Omental fat pad (tissue), 4 donors: Measurements from ENCODE around the gene PI4K2B. TPM values are rescaled to one million over a fixed set of nuclear protein-coding genes. Genes with fewer than 3 reads are reported as not detected.
"Not testable (repeated sequence)": the region's sequence is repeated elsewhere in the genome, so short reads cannot be mapped to it uniquely, and the experiment has no call there.

Source experiments
- ATAC-seq: fragments of 150-250 bp; one replicate; pipeline ENCODE4 v1.9.1; 2016; ENCODE audit warnings: mild to moderate bottlenecking, moderate library complexity; ENCODE audit not compliant: low FRiP score
- DNase-seq: peaks from one replicate; pipeline ENCODE4 v3.0.0-alpha.2; 2019; ENCODE audit warnings: low spot score
- total RNA-seq, 4 donors: library from RNA; depleted of rRNA; stranded (reverse); fragments of >200 nt; gene quantifications; one replicate each; pipeline ENCODE4 v1.1.0, GENCODE V29; 2016
- TF ChIP-seq, protein P1 (sequence below), 3 donors: fragments of 450-650 bp; IDR thresholded peaks; one replicate each; pipeline ENCODE4 v1.5.1; 2016 to 2017; ENCODE audit warnings: antibody characterized with exemption in 3 of 3, mild to moderate bottlenecking in 3 of 3, moderate library complexity in 2 of 3

PI4K2B gene
- total RNA-seq, 4 donors from 2014 or later, result 8.0 to 16.6 (median 15.0) TPM

DNA sequence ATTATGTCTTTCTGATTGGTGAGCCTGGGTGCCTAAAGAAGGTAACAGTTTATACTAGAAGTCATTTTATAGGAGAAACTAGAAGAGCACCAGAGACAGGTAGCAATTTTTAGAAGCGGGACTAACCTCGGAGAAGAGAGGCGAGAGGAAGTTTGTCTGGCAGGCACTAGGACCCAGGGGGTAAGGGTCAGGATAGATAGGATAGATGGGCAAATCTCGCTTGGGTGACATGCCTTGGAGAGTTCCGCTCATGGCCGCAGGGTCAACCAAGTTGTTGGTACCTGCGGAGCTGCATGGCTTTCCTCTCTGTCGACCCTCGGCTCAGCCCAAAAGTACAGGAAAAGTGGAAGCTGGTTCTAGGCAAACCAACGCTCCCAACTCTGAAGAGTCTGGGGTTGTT is 11.3 kb downstream of the PI4K2B start:
- ATAC-seq (no peak), DNase-seq (no peak)
- TF ChIP-seq, protein P1, sequence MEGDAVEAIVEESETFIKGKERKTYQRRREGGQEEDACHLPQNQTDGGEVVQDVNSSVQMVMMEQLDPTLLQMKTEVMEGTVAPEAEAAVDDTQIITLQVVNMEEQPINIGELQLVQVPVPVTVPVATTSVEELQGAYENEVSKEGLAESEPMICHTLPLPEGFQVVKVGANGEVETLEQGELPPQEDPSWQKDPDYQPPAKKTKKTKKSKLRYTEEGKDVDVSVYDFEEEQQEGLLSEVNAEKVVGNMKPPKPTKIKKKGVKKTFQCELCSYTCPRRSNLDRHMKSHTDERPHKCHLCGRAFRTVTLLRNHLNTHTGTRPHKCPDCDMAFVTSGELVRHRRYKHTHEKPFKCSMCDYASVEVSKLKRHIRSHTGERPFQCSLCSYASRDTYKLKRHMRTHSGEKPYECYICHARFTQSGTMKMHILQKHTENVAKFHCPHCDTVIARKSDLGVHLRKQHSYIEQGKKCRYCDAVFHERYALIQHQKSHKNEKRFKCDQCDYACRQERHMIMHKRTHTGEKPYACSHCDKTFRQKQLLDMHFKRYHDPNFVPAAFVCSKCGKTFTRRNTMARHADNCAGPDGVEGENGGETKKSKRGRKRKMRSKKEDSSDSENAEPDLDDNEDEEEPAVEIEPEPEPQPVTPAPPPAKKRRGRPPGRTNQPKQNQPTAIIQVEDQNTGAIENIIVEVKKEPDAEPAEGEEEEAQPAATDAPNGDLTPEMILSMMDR (IDR thresholded peaks at IDR 0.05), result no peak

DNA sequence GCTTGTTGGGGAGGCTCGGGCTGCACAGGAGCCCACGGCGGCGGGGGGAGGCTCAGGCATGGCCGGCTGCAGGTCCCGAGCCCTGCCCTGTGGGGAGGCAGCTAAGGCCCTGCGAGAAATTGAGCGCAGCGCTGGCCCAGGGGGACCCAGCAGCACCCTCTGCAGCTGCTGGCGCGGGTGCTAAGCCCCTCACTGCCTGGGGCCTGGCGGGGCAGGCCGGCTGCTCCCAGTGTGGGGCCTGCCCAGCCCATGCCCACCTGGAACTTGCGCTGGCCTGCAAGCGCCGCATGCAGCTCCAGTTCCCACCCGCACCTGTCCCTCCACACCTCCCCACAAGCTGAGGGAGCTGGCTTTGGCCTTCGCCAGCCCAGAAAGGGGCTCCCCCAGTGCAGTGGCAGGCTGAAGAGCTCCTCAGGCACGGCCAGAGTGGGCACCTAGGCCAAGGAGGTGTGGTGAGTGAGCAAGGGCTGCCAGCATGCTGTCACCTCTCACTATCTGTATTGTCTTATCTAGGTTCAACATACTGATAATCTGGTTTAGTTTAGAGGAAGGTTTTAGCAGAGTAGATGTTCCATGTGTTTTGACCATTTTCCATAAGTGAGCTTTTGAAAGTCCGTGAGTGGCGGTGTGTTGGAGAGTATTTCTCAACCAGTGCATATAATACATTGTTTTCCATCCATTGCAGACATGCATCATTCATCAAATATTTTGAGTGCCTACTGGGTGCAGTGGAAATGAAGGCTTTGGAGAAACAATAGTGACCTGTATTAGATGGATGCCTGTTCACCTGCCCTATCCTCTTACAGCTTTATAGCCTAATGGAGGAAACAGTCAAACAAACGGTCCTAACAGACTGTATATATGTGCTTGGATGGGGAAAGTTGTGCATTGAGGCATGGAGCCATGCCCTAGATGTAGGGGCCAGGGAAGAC is 13.1 kb downstream of the PI4K2B start:
- TF ChIP-seq, protein P1 (IDR thresholded peaks at IDR 0.05), result no peak
- ATAC-seq, result no peak
- no peak for DNase-seq

DNA sequence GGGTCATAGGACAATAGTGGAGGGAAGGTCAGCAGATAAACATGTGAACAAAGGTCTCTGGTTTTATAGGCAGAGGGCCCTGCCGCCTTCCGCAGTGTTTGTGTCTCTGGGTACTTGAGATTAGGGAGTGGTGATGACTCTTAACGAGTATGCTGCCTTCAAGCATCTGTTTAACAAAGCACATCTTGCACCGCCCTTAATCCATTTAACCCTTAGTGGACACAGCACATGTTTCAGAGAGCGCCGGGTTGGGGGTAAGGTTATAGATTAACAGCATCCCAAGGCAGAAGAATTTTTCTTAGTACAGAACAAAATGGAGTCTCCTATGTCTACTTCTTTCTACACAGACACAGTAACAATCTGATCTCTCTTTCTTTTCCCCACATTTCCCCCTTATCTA is 15.0 kb downstream of the PI4K2B start:
- DNase-seq, ATAC-seq: not testable (repeated sequence)

GRCh38 chr4:25249494-25249893 is 15.7 kb downstream of the PI4K2B start:
- not testable (repeated sequence) for ATAC-seq, DNase-seq

- DNase-seq (no peak), ATAC-seq (no peak)
- TF ChIP-seq, protein P1 (IDR thresholded peaks at IDR 0.05), result no peak
Observed at GRCh38 chr4:25252230-25253070, 18.6 kb downstream of the PI4K2B start.

DNA sequence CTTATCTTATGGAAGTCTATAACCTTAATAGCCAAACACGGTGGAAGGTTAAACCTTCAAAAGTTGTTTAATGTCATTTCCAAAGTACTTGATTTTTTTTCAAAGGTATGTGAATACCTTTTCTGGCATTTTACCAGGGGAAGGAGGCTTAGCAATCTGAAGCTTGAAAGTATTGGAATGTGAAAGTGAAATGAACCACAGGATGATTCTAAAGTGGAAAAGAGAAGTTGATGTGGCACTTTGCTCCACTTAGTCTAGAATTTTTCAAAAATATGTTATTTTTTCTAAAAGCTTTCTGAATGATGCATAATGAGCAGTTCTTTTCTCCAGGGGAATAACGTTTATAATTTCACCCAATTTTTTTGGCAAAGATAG is 19.2 kb downstream of the PI4K2B start:
- TF ChIP-seq, protein P1 (IDR thresholded peaks at IDR 0.05), result no peak
- DNase-seq (no peak), ATAC-seq (no peak)

GRCh38 chr4:25253786-25254185 is 20.0 kb downstream of the PI4K2B start:
- DNase-seq, ATAC-seq: not testable (repeated sequence)

DNA sequence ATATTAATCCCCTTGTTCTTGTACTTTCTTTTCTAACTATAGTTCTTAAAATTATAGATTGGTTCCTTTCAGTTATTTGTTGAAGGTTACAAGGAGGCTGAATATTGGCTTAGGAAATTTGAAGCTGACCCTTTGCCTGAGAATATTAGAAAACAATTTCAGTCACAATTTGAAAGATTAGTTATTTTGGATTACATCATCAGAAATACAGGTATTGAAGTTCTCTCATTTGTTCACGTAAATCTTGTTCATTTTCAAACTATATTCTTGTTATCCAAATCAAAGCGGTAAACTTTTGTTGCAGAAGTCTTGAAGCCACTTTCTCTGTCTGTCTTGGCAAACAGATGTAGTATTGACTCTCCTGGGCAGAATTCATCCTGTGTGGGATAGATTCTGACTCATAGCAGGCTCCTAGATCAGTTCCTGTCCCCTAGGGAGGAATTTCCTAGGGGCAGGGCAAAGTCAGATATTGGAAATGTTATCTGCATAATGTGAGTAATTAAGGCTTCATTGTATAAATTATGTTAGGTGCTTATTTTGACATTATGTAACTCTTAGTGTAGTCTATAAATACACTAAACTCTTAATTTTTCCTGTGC is 25.2 kb downstream of the PI4K2B start:
- no peak for DNase-seq
- ATAC-seq, result no peak
- TF ChIP-seq, protein P1 (IDR thresholded peaks at IDR 0.05), result no peak
